Loucy (cell line): ENCODE measurements around the gene PCIF1.

Experiments
- H2AFZ ChIP-seq: fragments of 200-600 bp; sonication (generic); 2 replicates; pipeline ENCODE4 v1.6.0; 2016; ENCODE audit warnings: antibody characterized with exemption, mild to moderate bottlenecking, low read length, moderate library complexity
- H3F3A ChIP-seq: fragments of 200-600 bp; 2 replicates; pipeline ENCODE4 v1.6.0; 2016; ENCODE audit warnings: antibody characterized with exemption, low read depth, mild to moderate bottlenecking
- H3K27me3 ChIP-seq: fragments of 200-600 bp; sonication (generic); 2 replicates; pipeline ENCODE4 v1.6.1; 2014; ENCODE audit warnings: low read length, mild to moderate bottlenecking; ENCODE audit not compliant: insufficient read depth, poor library complexity, severe bottlenecking
- H3K36me3 ChIP-seq: fragments of 200-600 bp; sonication (generic); 2 replicates; pipeline ENCODE4 v1.6.1; 2016; ENCODE audit warnings: low read length; ENCODE audit not compliant: insufficient read depth
- H3K4me1 ChIP-seq: fragments of 200-600 bp; sonication (generic); 2 replicates; pipeline ENCODE4 v1.5.1; 2014; ENCODE audit warnings: low read length, mild to moderate bottlenecking; ENCODE audit not compliant: insufficient read depth, poor library complexity, severe bottlenecking
- H3K4me2 ChIP-seq: fragments of 200-600 bp; sonication (generic); 2 replicates; pipeline ENCODE4 v1.6.0; 2014; ENCODE audit warnings: antibody characterized with exemption, low read length, low read depth, mild to moderate bottlenecking; ENCODE audit not compliant: poor library complexity, severe bottlenecking
- H3K4me3 ChIP-seq: fragments of 200-600 bp; sonication (generic); 2 replicates; pipeline ENCODE4 v1.5.1; 2014; ENCODE audit warnings: low read length, mild to moderate bottlenecking, mixed read lengths; ENCODE audit not compliant: poor library complexity, severe bottlenecking
- H3K79me2 ChIP-seq: fragments of 200-600 bp; sonication (generic); 2 replicates; pipeline ENCODE4 v1.6.1; 2014; ENCODE audit warnings: low read length; ENCODE audit not compliant: insufficient read depth
- H3K9ac ChIP-seq: fragments of 200-600 bp; sonication (generic); 2 replicates; pipeline ENCODE4 v1.6.0; 2014; ENCODE audit warnings: mild to moderate bottlenecking, low read depth, low read length, moderate library complexity; ENCODE audit not compliant: poor library complexity, severe bottlenecking
- H3K9me2 ChIP-seq: fragments of 200-600 bp; sonication (generic); replicated peaks from 2 replicates; pipeline ENCODE4 v1.6.1; 2016; ENCODE audit warnings: low read depth, low read length, mixed read lengths
- H3K9me3 ChIP-seq: fragments of 200-600 bp; sonication (generic); 2 replicates; pipeline ENCODE4 v1.6.1; 2014; ENCODE audit warnings: mild to moderate bottlenecking, antibody characterized with exemption, low read length, low read depth; ENCODE audit not compliant: insufficient read depth
- H4K20me1 ChIP-seq: fragments of 200-600 bp; sonication (generic); 2 replicates; pipeline ENCODE4 v1.6.0; 2014; ENCODE audit warnings: antibody characterized with exemption, low read length, mild to moderate bottlenecking; ENCODE audit not compliant: insufficient read depth, poor library complexity, severe bottlenecking
- EZH2phosphoT487 ChIP-seq: fragments of 200-600 bp; IDR thresholded peaks from 2 replicates; pipeline ENCODE4 v1.6.1; 2018; ENCODE audit warnings: antibody characterized with exemption, mild to moderate bottlenecking, moderate library complexity, borderline replicate concordance
- TF ChIP-seq, protein P1 (sequence below): fragments of 200-600 bp; sonication (generic); conservative IDR thresholded peaks from 2 replicates; pipeline ENCODE4 v1.5.1; 2014; ENCODE audit warnings: mild to moderate bottlenecking, antibody characterized with exemption, low read length

PCIF1 gene

DNA sequence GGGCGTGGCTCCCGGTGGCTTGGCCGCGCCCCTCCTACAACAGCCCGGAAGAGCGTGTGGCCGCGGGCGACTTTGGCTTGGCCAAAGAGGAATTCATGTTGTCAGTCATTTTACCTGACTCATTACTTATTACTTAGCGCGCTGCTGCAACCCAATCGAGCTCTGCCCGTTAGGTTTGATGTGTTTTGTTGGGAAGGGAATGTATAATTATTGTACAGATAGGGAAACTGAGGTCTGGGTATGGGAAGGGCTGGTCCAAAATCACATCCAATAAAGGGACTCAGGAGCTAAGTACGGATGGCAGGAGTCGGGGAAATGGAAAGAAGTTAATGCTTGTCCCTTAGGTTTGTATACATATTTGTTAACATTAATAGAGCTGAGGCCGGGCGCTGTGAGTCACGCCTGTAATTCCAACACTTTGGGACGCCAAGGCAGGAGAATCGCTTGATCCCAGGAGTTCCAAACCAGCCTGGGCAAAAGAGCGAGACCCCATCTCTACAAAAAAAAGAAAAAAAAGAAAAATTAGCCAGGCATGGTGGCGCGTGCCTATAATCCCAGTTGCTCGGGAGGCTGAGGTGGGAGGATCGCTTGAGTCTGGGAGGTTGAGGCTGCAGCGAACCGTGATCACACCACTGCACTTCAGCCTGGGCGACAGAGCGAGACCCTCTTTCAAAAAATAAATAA, 38.2 kb downstream of the PCIF1 start:
- peak overlapping the region; percentile 89 for H3K4me2 ChIP-seq
- H3K79me2 ChIP-seq, result peaks cover 32% of the 10 kb centered on the region
- no peaks in the 10 kb centered on the region for H3F3A ChIP-seq
- TF ChIP-seq, protein P1, sequence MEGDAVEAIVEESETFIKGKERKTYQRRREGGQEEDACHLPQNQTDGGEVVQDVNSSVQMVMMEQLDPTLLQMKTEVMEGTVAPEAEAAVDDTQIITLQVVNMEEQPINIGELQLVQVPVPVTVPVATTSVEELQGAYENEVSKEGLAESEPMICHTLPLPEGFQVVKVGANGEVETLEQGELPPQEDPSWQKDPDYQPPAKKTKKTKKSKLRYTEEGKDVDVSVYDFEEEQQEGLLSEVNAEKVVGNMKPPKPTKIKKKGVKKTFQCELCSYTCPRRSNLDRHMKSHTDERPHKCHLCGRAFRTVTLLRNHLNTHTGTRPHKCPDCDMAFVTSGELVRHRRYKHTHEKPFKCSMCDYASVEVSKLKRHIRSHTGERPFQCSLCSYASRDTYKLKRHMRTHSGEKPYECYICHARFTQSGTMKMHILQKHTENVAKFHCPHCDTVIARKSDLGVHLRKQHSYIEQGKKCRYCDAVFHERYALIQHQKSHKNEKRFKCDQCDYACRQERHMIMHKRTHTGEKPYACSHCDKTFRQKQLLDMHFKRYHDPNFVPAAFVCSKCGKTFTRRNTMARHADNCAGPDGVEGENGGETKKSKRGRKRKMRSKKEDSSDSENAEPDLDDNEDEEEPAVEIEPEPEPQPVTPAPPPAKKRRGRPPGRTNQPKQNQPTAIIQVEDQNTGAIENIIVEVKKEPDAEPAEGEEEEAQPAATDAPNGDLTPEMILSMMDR, result no peak
- no peak for TF ChIP-seq EZH2phosphoT487
- H2AFZ ChIP-seq, result peak overlapping the region; percentile 97
- peak overlapping the region; percentile 89 for H3K4me3 ChIP-seq
- H3K27me3 ChIP-seq, result no peaks in the 10 kb centered on the region
- peaks cover 26% of the 10 kb centered on the region for H3K4me1 ChIP-seq
- peaks cover 9% of the 10 kb centered on the region; the same call in 1 of the 2 replicates for H3K36me3 ChIP-seq
- H4K20me1 ChIP-seq, result no peaks in the 10 kb centered on the region
- no peaks in the 10 kb centered on the region for H3K9me2 ChIP-seq
- H3K9me3 ChIP-seq, result no peaks in the 10 kb centered on the region
- peak overlapping the region; percentile 92 for H3K9ac ChIP-seq

DNA sequence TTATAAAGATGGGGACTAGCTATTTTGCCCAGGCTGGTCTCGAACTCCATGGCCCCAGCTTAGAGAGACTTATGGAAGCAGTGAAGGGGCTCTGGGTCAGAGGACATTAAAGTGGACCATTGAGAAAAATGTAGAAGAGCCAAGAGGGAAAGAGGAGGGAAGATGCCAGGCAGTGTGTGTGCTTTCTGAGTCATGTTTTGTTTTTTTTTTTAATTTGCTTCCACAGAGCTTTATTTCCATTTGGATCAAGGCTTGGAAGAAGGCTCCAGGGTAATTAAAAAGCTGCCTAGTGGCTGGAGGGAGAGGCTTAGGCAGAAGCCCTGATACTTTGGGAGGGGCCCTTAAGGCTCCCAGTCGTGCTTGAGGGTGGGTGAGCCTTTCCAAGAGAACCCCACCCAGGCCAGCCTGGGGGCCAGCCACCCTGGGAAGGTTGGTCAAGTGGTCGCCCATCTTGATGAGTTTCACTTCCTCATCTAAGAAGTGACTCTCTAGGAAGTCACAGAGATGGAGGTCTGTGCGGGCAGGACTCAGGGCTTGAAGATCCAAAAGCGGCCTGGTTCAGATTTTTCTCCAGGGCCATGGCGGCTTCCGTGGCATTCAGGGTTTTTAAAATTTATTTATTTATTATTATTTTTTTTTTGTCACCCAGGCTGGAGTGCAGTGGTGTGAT, 40.5 kb downstream of the PCIF1 start:
- Histone ChIP-seq H3K4me3 (no peak overlapping the region), H3K4me2 (no peak overlapping the region), H2AFZ (no peak overlapping the region), H3K36me3 (no peaks in the 10 kb centered on the region), H3K79me2 (peaks cover 14% of the 10 kb centered on the region), H3K4me1 (peaks cover 20% of the 10 kb centered on the region), H3K9ac (no peak overlapping the region), H3K27me3 (no peaks in the 10 kb centered on the region), H3F3A (no peaks in the 10 kb centered on the region), H3K9me2 (no peaks in the 10 kb centered on the region), H4K20me1 (no peaks in the 10 kb centered on the region), H3K9me3 (no peaks in the 10 kb centered on the region)
- TF ChIP-seq, protein P1, result no peak
- no peak for TF ChIP-seq EZH2phosphoT487

DNA sequence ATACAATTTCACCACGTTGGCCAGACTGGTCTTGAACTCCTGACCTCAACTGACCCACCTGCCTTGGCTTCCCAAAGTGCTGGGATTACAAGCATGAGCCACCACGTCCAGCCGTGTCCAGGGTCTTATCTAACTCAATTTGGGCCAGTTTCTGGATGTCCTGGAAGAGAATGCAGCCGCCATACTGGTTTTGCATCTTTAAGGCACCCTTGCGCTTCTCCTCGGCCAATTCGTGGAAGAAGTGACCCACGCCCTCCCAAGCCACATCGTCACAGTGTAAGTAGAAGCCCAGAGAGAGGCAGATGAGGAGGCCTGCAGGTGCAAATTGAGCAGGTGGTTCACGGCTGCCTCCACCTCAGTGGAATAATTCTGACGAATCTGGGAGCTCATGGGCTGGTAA, 41.2 kb downstream of the PCIF1 start:
- no peak for TF ChIP-seq EZH2phosphoT487
- TF ChIP-seq, protein P1, result no peak
- no peaks in the 10 kb centered on the region for H3K9me3 ChIP-seq
- H4K20me1 ChIP-seq, result no peaks in the 10 kb centered on the region
- no peaks in the 10 kb centered on the region for H3K36me3 ChIP-seq
- H3K9ac ChIP-seq, result no peak overlapping the region
- no peaks in the 10 kb centered on the region for H3F3A ChIP-seq
- H3K27me3 ChIP-seq, result no peaks in the 10 kb centered on the region
- H3K4me2 ChIP-seq, result no peak overlapping the region
- H3K9me2 ChIP-seq, result no peaks in the 10 kb centered on the region
- peaks cover 14% of the 10 kb centered on the region for H3K4me1 ChIP-seq
- H3K79me2 ChIP-seq, result peaks cover 9% of the 10 kb centered on the region
- no peak overlapping the region for H3K4me3 ChIP-seq
- no peak overlapping the region for H2AFZ ChIP-seq
